ENCODE measurements around the gene WLS. TPM values are rescaled to one million over a fixed set of nuclear protein-coding genes. Genes with fewer than 3 reads are reported as not detected.

WLS gene
- total RNA-seq, 1 donor from 2014 or later: 341 TPM

DNA sequence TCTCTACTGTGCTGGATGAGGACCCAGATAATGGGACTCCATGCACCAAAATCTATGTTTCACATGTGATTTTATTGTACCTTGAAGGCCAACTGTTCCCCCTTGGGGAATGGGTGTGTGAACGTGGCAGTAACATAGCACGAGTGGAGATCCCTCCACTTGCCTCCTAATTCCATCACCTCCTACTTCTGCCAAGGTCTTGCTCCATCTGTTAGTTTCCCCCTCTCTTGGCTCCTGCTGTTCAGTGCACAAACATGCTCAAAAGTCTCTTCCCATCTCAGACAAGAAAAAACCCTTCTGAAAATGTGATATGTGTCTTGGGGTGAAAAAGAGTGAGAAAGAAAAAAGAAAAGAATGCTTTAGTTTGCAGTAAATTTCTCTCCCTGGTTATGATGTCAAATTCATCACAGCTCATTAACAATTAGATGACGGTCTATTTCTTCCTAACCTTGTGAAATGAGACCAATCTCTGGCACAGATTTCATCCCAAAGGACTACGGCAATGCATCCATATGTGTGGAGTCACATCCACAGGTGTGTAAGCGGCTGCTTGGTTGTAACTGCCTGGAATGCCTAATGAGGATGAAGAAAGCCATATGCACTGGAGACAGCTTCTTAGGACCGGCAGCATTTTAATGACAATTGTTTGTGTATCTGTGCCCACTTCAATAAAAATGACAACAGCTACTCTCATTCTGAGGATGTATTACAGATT lies 102.6 kb downstream of the WLS start:
- no peaks in the 10 kb centered on the region for H3K9me3 Mint-ChIP-seq (ENCODE audit: unreplicated experiment)
- no peak overlapping the region for H3K4me3 Mint-ChIP-seq (ENCODE audit: unreplicated experiment)
- no peak for DNase-seq (ENCODE audit: extremely low spot score, unreplicated experiment)
- H3K36me3 Mint-ChIP-seq (ENCODE audit: unreplicated experiment): peaks cover 56% of the 10 kb centered on the region
- no peak overlapping the region for H3K27ac Mint-ChIP-seq (ENCODE audit: unreplicated experiment)
- H3K27me3 Mint-ChIP-seq (ENCODE audit: unreplicated experiment): no peaks in the 10 kb centered on the region
- no peaks in the 10 kb centered on the region for H3K4me1 Mint-ChIP-seq (ENCODE audit: unreplicated experiment)
- TF ChIP-seq, protein P1, sequence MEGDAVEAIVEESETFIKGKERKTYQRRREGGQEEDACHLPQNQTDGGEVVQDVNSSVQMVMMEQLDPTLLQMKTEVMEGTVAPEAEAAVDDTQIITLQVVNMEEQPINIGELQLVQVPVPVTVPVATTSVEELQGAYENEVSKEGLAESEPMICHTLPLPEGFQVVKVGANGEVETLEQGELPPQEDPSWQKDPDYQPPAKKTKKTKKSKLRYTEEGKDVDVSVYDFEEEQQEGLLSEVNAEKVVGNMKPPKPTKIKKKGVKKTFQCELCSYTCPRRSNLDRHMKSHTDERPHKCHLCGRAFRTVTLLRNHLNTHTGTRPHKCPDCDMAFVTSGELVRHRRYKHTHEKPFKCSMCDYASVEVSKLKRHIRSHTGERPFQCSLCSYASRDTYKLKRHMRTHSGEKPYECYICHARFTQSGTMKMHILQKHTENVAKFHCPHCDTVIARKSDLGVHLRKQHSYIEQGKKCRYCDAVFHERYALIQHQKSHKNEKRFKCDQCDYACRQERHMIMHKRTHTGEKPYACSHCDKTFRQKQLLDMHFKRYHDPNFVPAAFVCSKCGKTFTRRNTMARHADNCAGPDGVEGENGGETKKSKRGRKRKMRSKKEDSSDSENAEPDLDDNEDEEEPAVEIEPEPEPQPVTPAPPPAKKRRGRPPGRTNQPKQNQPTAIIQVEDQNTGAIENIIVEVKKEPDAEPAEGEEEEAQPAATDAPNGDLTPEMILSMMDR (IDR thresholded peaks at IDR 0.05): no peak

DNA sequence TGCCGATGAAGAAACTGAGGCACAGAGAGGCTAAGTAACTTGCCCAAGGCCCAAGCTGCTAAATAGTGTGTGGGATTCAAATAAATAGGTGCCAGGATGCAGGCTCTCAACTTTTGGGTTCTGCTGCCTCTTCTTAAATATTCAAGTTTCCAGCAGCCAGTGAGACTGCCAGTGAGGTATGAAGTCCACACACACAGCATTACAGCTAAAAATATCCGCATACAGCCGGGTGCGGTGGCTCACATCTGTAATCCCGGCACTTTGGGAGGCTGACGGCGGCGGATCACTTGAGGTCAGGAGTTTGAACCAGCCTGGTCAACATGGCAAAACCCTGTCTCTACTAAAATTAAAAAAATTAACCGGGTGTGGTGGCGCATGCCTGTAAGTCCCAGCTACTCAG lies 103.5 kb downstream of the WLS start:
- no peak overlapping the region for H3K27ac Mint-ChIP-seq (ENCODE audit: unreplicated experiment)
- H3K9me3 Mint-ChIP-seq (ENCODE audit: unreplicated experiment): no peaks in the 10 kb centered on the region
- DNase-seq (ENCODE audit: extremely low spot score, unreplicated experiment): no peak
- H3K4me3 Mint-ChIP-seq (ENCODE audit: unreplicated experiment): no peak overlapping the region
- TF ChIP-seq, protein P1 (IDR thresholded peaks at IDR 0.05): no peak
- peaks cover 48% of the 10 kb centered on the region for H3K36me3 Mint-ChIP-seq (ENCODE audit: unreplicated experiment)
- H3K27me3 Mint-ChIP-seq (ENCODE audit: unreplicated experiment): no peaks in the 10 kb centered on the region
- no peaks in the 10 kb centered on the region for H3K4me1 Mint-ChIP-seq (ENCODE audit: unreplicated experiment)

DNA sequence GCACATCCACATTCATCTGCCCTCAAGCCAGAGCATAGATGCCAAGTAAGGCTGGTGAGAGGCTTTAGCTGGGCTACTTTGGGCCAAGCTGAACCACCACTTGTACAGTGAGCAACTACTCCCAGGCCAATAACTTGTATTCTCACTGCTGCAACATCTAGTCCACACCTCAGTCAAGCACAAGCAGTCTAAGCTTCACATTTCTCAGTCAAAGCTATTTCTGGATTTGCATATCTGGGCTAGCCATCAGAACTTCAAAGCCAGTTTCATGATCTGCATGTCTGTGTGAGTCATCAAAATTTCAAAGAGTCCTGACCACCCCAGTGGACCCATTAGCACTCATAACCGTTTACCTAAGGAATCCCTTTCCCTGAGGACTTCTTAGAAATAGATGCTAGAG lies 104.2 kb downstream of the WLS start:
- no peak overlapping the region for H3K27ac Mint-ChIP-seq (ENCODE audit: unreplicated experiment)
- no peaks in the 10 kb centered on the region for H3K27me3 Mint-ChIP-seq (ENCODE audit: unreplicated experiment)
- no peak overlapping the region for H3K4me3 Mint-ChIP-seq (ENCODE audit: unreplicated experiment)
- no peaks in the 10 kb centered on the region for H3K9me3 Mint-ChIP-seq (ENCODE audit: unreplicated experiment)
- H3K4me1 Mint-ChIP-seq (ENCODE audit: unreplicated experiment): no peaks in the 10 kb centered on the region
- TF ChIP-seq, protein P1 (IDR thresholded peaks at IDR 0.05): no peak
- DNase-seq (ENCODE audit: extremely low spot score, unreplicated experiment): no peak
- peaks cover 43% of the 10 kb centered on the region for H3K36me3 Mint-ChIP-seq (ENCODE audit: unreplicated experiment)

DNA sequence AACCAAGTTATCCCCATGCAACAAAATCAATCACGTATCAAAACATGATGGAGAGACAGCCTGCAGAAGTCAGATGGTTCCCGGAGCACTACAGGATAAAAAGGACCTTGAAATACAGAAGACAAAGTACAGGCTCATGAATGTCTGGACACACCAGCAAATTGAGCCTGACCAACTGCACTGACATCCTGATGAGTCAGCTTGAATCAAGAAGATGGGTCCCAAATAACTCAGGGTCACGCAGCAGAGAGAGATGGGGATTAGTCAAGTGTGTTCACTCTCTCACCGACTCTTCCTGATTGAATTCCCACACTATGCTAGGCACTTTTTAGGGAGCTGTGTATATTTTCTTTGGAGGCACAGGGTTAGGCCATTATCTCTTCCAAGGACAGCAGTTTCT lies 110.8 kb downstream of the WLS start:
- Mint-ChIP-seq H3K9me3 (ENCODE audit: unreplicated experiment) (no peaks in the 10 kb centered on the region), H3K27me3 (ENCODE audit: unreplicated experiment) (no peaks in the 10 kb centered on the region), H3K36me3 (ENCODE audit: unreplicated experiment) (peaks cover 19% of the 10 kb centered on the region), H3K4me3 (ENCODE audit: unreplicated experiment) (no peak overlapping the region), H3K4me1 (ENCODE audit: unreplicated experiment) (peaks cover 12% of the 10 kb centered on the region), H3K27ac (ENCODE audit: unreplicated experiment) (peak overlapping the region; percentile 69)
- TF ChIP-seq, protein P1 (IDR thresholded peaks at IDR 0.05): no peak
- DNase-seq (ENCODE audit: extremely low spot score, unreplicated experiment): no peak

DNA sequence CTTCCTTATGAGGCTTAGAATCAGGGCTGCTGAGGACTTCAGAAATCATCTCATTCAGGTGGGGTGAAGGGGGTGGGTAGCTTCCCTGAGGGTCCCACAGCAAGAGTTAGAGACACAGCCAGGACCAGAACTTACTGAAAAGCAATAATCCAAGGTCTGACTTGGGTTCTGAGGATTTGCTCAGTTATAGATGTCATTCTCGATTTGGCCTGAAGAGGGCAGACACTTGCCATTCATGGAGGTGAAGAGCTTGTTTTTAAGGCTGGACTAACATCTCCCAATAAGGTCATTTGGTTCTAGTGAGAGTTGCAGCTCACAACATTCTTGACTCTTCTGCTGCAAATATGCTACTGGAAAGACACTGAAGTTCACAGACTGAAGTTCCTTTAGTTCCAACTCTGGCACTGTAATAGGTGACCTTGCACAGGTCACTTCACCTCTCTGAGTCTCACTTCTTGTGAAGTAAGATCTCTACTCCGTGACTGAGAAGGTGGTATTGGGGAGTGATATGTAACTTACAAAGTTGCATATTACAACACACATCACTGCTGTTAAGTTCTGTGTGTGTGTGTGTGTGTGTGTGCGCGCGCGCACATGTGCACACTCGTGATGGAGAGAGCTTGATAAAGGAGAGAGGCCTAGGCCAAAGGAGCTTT lies 112.1 kb downstream of the WLS start:
- H3K4me3 Mint-ChIP-seq (ENCODE audit: unreplicated experiment): no peak overlapping the region
- DNase-seq (ENCODE audit: extremely low spot score, unreplicated experiment): no peak
- H3K27me3 Mint-ChIP-seq (ENCODE audit: unreplicated experiment): no peaks in the 10 kb centered on the region
- peaks cover 12% of the 10 kb centered on the region for H3K4me1 Mint-ChIP-seq (ENCODE audit: unreplicated experiment)
- TF ChIP-seq, protein P1 (IDR thresholded peaks at IDR 0.05): peak; percentile 83
- no peaks in the 10 kb centered on the region for H3K9me3 Mint-ChIP-seq (ENCODE audit: unreplicated experiment)
- H3K27ac Mint-ChIP-seq (ENCODE audit: unreplicated experiment): peak overlapping the region; percentile 23
- peaks cover 12% of the 10 kb centered on the region for H3K36me3 Mint-ChIP-seq (ENCODE audit: unreplicated experiment)

All from osteocyte (in vitro differentiated cells).